ENCODE data around the gene ANKRD34B. TPM values are rescaled to one million over a fixed set of nuclear protein-coding genes. Genes with fewer than 3 reads are reported as not detected.
"Not testable (repeated sequence)": the region's sequence is repeated elsewhere in the genome, so short reads cannot be mapped to it uniquely, and the experiment has no call there.

Gene ANKRD34B
- total RNA-seq, 1 donor from 2014 or later: 0.07 TPM

- H3K4me3 Mint-ChIP-seq: no peak overlapping the region
- DNase-seq (ENCODE audit: extremely low spot score, unreplicated experiment): no peak
- no peaks in the 10 kb centered on the region for H3K9me3 Mint-ChIP-seq
- no peaks in the 10 kb centered on the region for H3K4me1 Mint-ChIP-seq (ENCODE audit: unreplicated experiment)
- TF ChIP-seq CTCF (conservative IDR thresholded peaks at IDR 0.05): no peak
- no peaks in the 10 kb centered on the region for H3K36me3 Mint-ChIP-seq
- no peaks in the 10 kb centered on the region for H3K27me3 Mint-ChIP-seq
- H3K27ac Mint-ChIP-seq: no peak overlapping the region
These were observed 18.9 kb upstream of the ANKRD34B start for GRCh38 chr5:80588858-80589540.

GRCh38 chr5:80584770-80585169 is 14.7 kb upstream of the ANKRD34B start:
- no peak for DNase-seq (ENCODE audit: extremely low spot score, unreplicated experiment)
- no peak overlapping the region for H3K27ac Mint-ChIP-seq
- peaks cover 4% of the 10 kb centered on the region for H3K9me3 Mint-ChIP-seq
- H3K4me3 Mint-ChIP-seq: no peak overlapping the region
- no peak for TF ChIP-seq CTCF (conservative IDR thresholded peaks at IDR 0.05)
- H3K4me1 Mint-ChIP-seq (ENCODE audit: unreplicated experiment): no peaks in the 10 kb centered on the region
- no peaks in the 10 kb centered on the region for H3K36me3 Mint-ChIP-seq
- H3K27me3 Mint-ChIP-seq: no peaks in the 10 kb centered on the region

GRCh38 chr5:80580291-80580690 is 10.2 kb upstream of the ANKRD34B start:
- H3K4me3 Mint-ChIP-seq; H3K4me1 Mint-ChIP-seq (ENCODE audit: unreplicated experiment); H3K36me3 Mint-ChIP-seq; H3K9me3 Mint-ChIP-seq; DNase-seq (ENCODE audit: extremely low spot score, unreplicated experiment); H3K27ac Mint-ChIP-seq: not testable (repeated sequence)
- H3K27me3 Mint-ChIP-seq: peaks cover 30% of the 10 kb centered on the region

- Mint-ChIP-seq H3K9me3 (peaks cover 4% of the 10 kb centered on the region), H3K27me3 (peaks cover 42% of the 10 kb centered on the region), H3K4me1 (ENCODE audit: unreplicated experiment) (no peaks in the 10 kb centered on the region), H3K4me3 (no peak overlapping the region), H3K36me3 (no peaks in the 10 kb centered on the region), H3K27ac (no peak overlapping the region)
- no peak for DNase-seq (ENCODE audit: extremely low spot score, unreplicated experiment)
- no peak for TF ChIP-seq CTCF (conservative IDR thresholded peaks at IDR 0.05)
These were observed 9.0 kb upstream of the ANKRD34B start for GRCh38 chr5:80579050-80579449.

GRCh38 chr5:80577707-80578106 is 7.6 kb upstream of the ANKRD34B start:
- Mint-ChIP-seq H3K4me3 (no peak overlapping the region), H3K27me3 (peaks cover 51% of the 10 kb centered on the region), H3K4me1 (ENCODE audit: unreplicated experiment) (no peaks in the 10 kb centered on the region), H3K9me3 (peaks cover 4% of the 10 kb centered on the region), H3K36me3 (peaks cover 4% of the 10 kb centered on the region), H3K27ac (no peak overlapping the region)
- no peak for TF ChIP-seq CTCF (conservative IDR thresholded peaks at IDR 0.05)
- no peak for DNase-seq (ENCODE audit: extremely low spot score, unreplicated experiment)

GRCh38 chr5:80576383-80576782 is 6.3 kb upstream of the ANKRD34B start:
- H3K36me3 Mint-ChIP-seq: peaks cover 5% of the 10 kb centered on the region
- H3K27me3 Mint-ChIP-seq: peaks cover 64% of the 10 kb centered on the region

More at GRCh38 chr5:80576383-80576782, 6.3 kb upstream of the ANKRD34B start:
- Mint-ChIP-seq H3K9me3 (no peaks in the 10 kb centered on the region), H3K4me3 (no peak overlapping the region), H3K4me1 (ENCODE audit: unreplicated experiment) (no peaks in the 10 kb centered on the region), H3K27ac (no peak overlapping the region)
- TF ChIP-seq CTCF (conservative IDR thresholded peaks at IDR 0.05): no peak
- no peak for DNase-seq (ENCODE audit: extremely low spot score, unreplicated experiment)

Measured in type B pancreatic cell (in vitro differentiated cells).